Endometrium (tissue), 2 donors: ENCODE data around the gene OSBP.
"Not testable (repeated sequence)": the region's sequence is repeated elsewhere in the genome, so short reads cannot be mapped to it uniquely, and the experiment has no call there.

Experiments used
- FAIRE-seq: peaks from 2 replicates; lab custom pipeline; 2012; peaks lifted over from hg19 to GRCh38; lab: Jason Lieb, UNC
- donor health status: control.
- donor health status: control.

The OSBP gene, protein sequence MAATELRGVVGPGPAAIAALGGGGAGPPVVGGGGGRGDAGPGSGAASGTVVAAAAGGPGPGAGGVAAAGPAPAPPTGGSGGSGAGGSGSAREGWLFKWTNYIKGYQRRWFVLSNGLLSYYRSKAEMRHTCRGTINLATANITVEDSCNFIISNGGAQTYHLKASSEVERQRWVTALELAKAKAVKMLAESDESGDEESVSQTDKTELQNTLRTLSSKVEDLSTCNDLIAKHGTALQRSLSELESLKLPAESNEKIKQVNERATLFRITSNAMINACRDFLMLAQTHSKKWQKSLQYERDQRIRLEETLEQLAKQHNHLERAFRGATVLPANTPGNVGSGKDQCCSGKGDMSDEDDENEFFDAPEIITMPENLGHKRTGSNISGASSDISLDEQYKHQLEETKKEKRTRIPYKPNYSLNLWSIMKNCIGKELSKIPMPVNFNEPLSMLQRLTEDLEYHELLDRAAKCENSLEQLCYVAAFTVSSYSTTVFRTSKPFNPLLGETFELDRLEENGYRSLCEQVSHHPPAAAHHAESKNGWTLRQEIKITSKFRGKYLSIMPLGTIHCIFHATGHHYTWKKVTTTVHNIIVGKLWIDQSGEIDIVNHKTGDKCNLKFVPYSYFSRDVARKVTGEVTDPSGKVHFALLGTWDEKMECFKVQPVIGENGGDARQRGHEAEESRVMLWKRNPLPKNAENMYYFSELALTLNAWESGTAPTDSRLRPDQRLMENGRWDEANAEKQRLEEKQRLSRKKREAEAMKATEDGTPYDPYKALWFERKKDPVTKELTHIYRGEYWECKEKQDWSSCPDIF

DNA sequence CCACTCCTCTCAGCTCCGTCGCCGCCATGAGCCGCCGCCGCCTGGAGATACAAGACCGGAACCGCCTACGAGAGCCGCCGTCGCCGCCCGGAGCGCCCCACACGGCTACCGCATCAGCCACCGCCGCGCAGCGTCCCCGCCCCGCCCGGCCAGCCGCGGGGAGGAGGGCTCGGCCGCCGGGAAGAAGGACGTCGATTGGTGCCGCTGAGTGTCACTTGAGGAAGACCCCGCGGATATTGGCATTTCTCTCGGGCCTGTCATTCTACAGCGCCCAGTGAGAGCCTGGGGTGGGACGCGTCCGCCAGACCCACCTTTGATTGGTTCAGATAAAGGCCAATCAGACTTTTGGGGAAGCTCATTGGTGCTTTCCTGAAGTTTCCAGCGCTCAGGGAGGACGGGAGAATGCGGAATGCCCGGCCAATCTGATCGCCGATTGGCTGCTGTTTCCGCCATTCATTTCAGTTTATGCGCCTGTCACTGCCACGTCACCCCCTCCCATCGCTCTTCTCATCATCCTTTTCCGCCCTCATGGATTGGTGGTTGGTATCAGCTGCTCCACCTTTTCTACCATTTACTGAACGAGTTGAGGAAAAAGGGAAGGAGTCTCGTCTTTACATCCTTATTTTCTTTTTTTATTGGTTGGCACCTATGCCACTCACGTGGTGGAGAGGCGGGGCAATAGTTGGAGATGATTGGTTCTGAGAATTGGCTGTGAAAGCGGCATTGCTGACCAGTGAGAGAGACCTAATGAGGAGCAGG is at the start of gene OSBP:
OSBP (minus strand) TSS at position 138 of the 759 bp plus-strand sequence; CDS start at position 28, 110 bp downstream.
- FAIRE-seq = peak; percentile 100

DNA sequence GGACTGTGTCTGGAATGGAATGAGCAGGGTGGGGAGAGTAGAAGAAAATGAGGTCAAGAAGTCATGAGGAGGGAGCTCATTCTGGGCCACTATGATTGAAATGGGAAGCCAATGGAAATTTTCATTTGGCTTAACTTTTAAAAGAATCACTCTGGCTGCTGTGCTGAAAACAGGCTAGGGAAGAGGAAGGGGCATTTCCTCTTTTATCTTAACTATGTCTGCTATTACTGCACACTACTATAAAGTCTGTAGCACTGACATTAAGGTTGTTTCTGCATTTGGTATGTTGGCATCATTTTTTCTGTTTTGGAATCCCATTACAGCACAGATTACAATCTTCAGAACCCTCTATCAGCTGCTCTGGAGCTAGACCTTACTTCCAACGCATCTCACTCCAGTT is 45.0 kb upstream of the OSBP start:
- no peak for FAIRE-seq

DNA sequence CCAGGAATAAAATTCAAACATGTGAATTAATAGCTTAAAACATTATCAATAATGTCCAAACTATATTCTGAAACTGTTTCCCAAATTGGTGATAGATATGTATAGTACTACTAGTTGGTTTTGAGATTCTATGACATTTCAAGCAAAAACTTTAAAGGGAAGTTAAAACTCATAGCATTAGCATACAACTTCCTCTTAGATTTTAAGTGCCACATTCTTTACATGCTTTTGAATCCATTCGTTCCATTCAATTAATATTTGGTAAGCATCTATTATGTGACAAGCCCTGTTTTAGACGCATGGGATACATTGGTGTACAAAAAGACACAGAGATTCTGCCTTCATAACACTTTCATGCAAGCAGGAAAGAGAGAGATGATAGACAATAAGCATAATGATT is 44.4 kb upstream of the OSBP start:
- no peak for FAIRE-seq

DNA sequence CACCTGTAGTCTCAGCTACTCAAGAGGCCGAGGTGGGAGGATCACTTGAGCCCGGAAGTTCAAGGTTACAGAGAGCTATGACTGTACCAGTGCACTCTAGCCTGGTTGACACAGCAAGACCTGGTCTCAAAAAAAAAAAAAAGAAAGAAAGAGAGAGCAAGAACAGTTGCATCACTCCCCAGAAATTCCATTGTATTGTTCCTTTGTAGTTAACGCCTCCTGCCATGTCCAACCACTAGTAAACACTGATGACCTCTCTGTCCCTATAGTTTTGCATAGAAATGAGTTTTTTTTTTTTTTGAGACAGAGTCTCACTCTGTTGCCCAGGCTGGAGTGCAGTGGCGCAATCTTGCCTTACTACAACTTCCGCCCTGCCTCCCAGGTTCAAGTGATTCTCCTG is 42.5 kb upstream of the OSBP start:
- no peak for FAIRE-seq

DNA sequence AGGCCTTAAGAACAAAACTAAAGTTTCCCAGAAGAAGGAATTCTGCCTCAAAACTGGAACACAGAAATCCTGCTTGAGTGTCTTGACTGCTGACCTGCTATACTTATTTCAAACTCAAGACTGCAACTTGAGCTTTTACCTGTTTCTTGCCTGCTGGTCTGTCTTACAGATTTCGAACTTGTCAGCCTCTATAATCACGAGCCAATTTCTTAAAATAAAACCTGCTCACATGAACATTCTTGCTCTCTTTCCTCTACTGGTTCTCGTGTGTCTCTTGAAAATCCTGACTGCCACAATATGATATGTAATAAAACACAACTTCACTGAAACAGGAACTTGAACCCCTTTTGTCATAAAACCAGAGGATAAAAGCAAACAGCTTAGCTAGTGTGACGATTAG is 39.3 kb upstream of the OSBP start:
- FAIRE-seq = no peak

DNA sequence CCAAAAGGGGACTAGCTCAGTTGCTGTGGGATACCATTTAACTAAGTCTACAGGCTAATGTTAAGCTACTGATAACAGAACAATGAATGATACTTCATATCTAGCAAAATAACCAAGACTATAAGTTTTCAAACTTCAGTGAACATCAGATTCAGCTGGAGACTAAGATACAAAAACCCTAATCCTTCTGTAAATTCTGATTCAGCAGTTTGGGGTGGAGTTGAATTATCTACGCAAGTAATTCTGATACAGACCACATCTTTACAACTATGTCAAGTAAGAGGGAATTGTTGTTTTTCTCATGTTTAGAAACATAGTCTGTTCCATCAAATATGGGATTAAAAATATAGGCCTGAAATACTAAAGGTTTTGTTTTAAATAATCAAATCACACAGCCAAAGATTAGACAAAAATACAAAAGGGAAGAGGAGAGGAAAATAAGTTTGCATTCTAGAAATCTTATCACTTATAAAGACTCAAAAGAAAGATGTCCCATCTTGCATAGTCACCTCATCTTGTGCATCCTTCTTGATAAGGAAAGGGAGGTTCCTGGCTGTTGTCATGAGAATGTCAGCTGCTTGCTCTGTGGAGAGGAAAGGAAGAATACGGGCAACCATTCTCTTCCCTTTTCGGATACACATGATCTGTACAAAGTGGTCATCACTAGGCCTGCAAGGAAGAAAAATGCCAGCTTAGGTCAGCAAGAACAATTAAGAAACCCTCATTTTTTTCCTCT is 31.8 kb upstream of the OSBP start:
- no peak for FAIRE-seq

DNA sequence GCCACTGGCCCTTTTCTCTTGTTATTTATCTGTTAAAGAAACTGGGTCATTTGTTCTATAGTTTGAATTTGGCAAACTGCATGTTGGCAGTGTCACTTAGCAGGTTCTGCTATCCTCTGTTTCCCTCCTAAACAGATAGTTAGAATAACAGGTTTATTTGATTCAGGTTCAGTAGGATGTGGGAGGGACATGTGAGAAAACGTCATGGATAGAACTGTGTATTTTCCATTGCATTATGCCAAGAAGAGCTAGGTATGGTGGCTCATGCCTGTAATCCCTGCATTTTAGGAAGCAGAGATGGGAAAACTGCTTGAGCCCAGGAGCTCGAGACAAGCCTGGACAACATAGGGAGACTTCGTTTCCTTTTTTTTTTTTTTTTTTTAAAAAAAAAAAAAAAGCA is 29.0 kb upstream of the OSBP start:
- no peak for FAIRE-seq

DNA sequence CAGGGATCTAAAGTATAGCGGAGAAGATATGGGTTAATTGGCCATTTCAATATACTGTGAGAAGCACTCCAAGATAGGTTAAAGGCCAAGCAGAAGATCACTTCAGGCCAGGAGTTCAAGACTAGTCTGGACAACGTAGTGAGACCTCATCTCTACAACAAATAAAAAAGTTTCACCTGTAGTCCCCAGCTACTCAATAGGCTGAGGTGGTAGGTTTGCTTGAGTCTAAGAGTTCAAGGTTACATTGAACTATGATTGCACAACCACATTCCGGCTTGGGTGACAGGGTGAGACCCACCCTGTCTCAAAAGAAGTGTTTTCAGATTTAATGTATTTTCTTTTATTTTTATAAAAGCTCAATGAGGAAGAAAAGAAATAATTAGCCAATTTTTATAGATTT is 27.8 kb upstream of the OSBP start:
- FAIRE-seq = no peak

DNA sequence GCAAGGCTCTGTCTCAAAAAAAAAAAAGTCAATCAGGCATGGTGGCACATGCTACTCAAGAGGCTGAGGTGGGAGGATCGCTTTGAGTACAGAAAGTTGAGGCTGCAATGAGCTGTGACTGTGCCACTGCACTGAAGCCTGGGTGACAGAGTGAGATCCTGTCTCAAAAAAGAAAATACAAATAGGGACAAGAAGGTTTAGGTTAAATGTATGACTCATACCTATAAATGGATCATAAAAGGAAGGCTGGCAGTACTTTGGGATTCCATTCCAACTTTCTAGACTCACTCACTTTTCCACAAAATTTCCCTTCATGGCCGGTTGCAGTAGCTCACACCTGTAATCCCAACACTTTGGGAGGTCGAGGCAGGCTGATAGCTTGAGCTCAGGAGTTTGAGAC is 25.6 kb upstream of the OSBP start:
- no peak for FAIRE-seq

DNA sequence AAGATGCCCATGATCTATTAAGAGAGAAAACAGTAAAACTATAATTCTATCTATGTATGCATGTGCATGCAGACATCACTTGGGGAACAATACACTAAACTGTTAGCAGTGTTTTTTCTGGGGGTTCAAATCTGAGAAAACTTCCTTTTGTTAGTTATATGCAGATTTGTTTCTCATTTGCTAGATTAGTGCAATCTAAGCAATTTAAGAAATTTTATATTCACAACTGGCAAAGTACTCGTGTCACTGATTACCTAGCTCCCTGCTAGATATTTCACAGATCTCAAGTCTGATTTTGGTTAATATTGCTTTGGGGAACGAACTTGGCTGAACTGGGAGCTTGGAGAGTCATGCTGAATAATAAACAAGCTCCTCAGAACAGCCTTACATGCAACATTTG is 14.9 kb upstream of the OSBP start:
- FAIRE-seq = no peak

DNA sequence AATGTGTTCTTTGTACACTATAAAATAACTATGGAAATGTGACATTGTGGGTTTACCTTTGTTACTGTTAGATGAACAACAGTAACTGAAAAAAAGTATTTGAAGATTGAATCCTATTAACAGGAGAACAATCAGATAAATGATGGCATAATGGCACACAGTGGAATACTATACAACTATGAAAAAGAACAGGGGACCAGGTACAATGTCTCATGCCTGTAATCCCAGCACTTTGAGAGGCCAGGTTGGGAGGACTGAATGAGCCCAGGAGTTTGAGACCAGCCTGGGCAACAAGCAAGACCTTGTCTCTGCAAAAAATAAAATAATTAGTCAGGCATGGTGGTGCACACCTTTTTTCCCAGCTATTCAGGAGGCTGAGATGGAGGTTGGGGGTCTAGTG is 14.4 kb upstream of the OSBP start:
- FAIRE-seq = no peak

DNA sequence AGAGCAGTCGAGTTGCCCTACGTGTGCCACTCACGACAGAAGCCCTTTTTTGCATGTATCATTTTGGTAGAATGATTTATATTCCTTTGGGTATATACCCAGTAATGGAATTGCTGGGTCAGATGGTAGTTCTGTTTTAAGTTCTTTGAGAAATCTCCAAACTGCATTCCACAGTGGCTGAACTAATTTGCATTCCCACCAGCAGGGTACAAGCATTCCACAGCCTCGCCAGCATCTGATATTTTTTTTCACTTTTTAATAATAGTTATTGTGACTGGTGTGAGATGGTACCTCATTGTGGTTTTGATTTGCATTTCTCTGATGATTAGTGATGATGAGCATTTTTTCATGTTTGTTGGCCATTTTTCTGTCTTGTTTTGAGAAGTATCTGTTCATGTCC is 11.4 kb upstream of the OSBP start:
- not testable (repeated sequence) for FAIRE-seq

DNA sequence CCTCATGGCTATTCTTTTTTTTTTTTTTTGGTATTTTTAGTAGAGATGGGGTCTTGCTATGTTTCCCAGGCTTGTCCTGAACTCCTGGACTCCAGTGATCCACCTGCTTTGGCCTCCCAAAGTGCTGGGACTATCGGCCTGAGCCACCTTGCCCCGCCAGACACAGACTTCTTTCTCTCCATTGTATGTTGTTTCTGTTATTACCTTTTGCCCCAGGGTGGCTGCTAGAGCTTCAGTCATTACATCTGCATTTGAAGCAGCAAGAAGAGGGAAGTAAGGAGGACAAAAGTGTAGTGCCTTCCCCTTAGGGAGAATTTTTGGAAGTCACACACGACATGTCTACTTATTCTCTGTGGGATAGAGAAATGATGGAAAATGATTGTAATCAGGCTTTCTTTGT is 10.1 kb upstream of the OSBP start:
- no peak for FAIRE-seq

DNA sequence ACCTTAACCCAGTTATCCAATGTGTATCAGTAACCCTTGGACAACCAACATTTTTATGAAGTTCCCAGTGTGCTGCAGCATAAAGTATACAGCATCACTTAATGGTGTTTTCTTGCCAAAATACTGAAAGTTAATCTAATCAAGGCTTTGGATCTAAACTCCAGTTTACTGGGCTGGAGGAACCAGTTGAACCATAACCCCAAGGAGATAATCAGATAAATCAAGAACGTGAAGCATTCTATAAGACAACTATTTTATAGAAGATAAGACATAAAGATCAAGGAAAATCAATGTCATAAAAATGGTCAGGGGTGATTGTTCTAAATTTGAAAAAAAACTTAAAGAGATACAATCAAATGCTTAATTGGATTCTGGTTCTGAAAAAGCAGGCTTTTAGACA is 2.3 kb upstream of the OSBP start:
- no peak for FAIRE-seq

DNA sequence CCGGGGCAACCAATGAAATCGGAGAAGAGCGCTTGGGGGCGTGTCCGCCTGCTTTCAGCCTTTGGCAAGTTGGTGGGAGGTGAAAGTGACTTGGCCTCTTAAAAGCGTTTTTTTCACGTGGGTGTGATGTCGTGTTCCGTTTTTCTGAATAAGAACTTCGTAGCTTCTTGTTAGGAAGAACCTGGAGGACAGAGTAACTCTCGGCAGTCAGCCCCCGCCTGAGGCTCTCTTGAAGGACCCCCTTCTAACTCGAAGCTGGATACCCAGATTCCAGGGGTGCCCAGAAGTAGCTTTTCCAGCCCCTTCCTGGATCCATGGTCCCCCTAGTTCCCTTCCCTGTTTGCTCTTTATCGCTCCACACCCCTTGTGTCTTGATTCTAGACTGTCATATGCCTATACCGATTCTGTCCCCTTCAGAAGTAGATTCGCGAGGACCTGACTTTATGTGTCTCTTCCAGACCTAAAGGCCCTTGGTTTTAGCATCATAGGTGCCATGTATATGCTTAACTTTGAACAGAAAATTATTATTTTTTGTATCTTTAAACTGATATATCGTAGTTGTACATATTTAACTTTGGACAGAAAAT is 915 bp upstream of the OSBP start:
- FAIRE-seq = no peak

DNA sequence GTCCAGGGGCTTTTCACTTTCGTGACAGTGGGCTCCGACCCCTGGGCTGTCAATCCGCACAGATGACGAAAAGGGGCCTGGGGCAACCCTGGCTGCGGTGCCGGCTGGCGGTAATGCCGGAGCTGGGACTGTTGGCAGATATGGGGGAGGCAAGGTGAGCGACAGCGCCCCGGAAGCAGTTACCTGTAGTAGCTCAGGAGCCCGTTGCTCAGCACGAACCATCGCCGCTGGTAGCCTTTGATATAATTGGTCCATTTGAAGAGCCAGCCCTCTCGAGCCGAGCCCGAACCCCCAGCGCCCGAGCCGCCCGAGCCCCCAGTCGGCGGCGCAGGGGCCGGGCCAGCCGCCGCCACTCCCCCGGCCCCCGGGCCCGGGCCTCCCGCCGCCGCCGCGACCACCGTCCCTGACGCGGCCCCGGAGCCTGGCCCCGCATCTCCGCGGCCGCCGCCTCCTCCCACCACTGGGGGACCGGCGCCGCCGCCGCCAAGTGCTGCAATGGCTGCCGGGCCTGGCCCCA is 396 bp downstream of the OSBP start:
- FAIRE-seq = no peak

DNA sequence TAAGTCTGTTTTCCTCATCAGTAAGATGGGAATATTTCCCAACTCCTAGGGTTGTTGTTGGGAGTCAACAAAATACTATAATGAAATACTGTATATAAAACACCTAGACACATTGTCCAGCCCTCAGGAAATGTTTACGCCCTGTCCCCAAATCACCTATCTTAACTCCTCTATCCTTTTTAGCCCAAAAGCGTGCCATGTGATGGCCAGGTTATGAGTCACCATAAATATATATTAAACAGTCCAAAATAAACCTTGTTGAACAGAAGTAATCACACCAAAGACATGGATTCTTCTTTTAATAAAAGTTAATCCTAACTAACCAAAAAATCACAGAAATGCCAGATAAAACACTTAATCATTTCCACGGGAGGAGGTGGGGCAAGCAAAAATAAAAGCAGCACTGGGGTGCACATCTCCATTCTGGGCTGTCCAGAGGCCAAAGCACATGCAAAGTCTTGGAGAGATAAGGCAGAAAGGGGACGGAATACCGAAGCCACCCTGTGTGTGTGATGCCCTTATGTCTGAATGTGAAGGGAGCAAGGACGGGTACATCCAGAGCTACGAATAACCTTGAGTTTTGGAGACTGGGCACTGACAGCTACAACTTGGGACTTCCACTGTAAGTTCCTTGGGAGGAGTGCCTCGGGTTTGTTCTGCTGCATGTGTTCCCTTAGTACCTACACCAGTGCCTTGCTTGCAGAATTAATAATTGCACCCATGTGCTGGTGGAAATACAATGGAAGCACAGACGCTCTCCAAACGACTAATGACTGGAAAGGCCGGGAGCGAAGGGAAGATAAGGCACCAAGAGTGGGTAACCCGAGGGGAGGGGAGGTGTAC is 1.1 kb downstream of the OSBP start:
- FAIRE-seq = no peak

DNA sequence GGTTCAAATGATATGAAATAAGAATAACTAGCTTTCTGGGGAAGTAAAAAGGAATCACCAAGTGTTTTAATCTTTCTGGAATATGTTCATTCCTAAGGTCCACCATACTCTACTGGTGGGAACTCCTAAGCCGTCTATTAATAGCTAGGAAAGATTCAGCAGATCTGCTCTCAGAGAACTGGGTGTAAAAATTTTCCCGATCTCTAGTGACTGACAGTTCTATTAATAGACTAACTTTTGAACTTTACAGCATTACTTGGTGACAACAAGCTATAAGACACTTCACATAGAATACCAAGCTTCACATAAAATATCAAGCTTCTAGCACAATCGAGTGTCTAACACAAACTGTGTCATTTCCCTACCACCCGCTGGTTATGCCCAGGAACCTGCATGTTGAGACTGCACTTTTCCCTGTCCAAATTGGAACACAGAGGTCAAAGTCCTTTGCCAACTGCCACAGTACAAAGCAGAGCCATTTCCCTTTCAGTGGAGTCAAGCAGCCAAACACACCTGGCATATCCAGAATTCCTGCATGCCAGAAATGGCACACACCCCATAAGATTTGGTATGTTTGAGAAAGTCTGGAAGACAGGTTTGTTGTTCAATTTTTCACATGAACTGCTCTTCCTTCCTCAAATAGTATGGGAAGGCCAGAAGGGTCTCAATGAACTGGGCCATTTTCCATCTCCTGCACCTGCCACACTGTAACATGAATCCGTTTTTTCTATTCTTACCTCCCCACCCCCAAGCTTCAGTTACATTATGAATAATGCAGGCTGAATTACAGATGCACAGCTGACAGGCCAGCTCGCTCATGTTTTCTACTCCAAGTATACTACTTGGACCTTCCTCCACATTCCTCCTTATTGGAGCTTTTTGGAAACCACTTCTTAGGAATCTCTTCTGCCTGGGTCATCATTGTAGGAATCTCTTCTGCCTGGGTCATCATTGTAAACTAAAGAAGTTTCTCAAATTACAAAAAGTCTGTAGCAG is 3.7 kb downstream of the OSBP start:
- FAIRE-seq = no peak

DNA sequence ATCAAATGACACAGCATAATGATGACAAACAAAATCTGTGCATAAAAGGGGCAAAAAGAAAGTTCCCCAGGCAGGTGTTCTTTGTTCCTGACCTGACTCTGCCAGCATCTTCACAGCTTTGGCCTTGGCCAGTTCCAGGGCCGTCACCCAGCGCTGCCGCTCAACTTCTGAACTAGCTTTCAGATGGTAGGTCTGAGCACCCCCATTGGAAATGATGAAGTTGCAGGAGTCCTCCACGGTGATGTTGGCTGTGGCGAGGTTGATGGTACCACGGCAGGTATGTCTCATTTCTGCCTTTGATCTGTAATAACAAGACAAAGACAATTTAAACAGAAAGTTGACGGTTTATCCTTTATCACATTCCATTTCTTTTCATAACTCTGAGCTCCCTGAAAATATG is 5.3 kb downstream of the OSBP start:
- FAIRE-seq = no peak
